GM12872 (cell line): Measurements from ENCODE around the gene HPX.

Source experiments
- CTCF ChIP-seq: IDR thresholded peaks from 3 replicates; pipeline ENCODE4 v1.5.1; 2011; ENCODE audit warnings: low read depth, mild to moderate bottlenecking, low read length, moderate library complexity; ENCODE audit not compliant: insufficient read depth

HPX gene

GRCh38 chr11:6482441-6482840 lies 41.7 kb upstream of the HPX start:
- TF ChIP-seq CTCF: no peak

GRCh38 chr11:6481924-6482275 lies 41.1 kb upstream of the HPX start:
- no peak for TF ChIP-seq CTCF

GRCh38 chr11:6481012-6481923 lies 40.5 kb upstream of the HPX start, which contains the start of the genes ARFIP2 and TIMM10B:
Gene ARFIP2 (minus strand): TSS chr11:6481331. CDS start chr11:6480421, 910 bp downstream.
Gene TIMM10B (plus strand): TSS chr11:6481501. CDS start chr11:6481517, 16 bp downstream.
- no peak for TF ChIP-seq CTCF

GRCh38 chr11:6480299-6480914 lies 39.6 kb upstream of the HPX start:
- no peak for TF ChIP-seq CTCF

DNA sequence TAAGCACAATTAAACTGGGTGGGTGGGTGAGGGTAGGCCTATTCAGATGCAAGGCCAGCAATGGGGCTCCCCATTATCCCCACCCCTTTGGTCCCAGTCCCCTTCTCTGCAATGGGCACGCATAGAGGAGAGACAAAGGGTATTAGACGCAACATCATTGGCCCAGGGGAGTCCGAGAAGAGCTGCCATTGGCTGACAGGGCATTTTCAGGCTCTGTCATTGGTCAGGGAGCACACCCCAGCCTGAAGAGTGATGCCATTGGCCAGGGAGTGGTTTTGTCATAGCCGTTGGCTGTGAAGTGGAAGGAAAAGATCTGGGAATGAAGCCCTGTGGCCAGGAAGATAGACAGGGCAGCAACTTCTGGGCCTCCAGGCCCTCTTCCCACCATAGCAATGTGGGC lies 35.8 kb upstream of the HPX start:
- no peak for TF ChIP-seq CTCF

- TF ChIP-seq CTCF: no peak
These were observed 35.1 kb upstream of the HPX start for GRCh38 chr11:6475936-6476335.

GRCh38 chr11:6474806-6475500 lies 34.2 kb upstream of the HPX start:
- TF ChIP-seq CTCF: no peak
